ENCODE measurements around the gene GRAP. TPM values are rescaled to one million over a fixed set of nuclear protein-coding genes. Genes with fewer than 3 reads are reported as not detected.
"Not testable (repeated sequence)": the region's sequence is repeated elsewhere in the genome, so short reads cannot be mapped to it uniquely, and the experiment has no call there.

GRAP gene
- total RNA-seq, 1 donor from 2014 or later: 0.15 TPM

DNA sequence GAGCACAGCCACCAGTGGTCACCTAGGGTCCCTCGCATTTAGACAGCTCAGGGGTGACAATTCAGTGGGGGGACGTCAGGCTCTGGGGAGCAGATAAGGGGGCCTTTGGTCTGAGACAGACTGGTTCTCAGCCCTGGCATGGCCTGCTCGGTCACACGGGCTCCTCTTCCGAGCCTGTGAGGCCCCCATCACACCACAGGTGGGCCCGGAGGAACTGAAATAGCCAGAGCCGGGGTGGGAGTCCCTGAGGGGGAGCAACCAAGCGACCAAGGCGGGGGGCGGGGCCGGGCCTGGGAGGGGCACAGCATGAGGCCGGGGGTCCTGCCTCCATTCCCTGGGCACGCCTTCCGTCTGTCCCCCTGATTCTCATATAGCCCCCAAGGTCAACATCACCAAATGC is 4.4 kb downstream of the GRAP start:
- not testable (repeated sequence) for DNase-seq (ENCODE audit: low read depth)

DNA sequence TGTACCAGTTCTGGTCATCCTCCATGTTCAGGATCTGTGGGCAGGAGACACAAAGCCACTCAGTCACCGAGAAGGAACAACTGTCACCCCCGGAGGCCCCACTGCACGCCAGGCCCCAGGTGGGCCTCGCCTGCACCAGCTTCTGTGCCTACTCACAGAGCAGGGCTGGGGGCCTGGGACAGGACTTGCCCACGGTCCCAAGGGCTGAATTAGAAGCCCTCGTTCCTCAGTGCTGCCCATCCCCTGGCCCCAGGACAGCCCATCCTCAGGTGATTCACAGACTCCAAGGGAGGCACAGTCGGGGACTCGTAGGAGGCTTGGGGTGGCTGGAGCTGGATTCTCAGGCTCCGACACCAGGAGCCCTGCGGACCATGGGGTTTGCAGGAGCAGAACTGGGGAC is 4.9 kb downstream of the GRAP start:
- not testable (repeated sequence) for DNase-seq (ENCODE audit: low read depth)

DNA sequence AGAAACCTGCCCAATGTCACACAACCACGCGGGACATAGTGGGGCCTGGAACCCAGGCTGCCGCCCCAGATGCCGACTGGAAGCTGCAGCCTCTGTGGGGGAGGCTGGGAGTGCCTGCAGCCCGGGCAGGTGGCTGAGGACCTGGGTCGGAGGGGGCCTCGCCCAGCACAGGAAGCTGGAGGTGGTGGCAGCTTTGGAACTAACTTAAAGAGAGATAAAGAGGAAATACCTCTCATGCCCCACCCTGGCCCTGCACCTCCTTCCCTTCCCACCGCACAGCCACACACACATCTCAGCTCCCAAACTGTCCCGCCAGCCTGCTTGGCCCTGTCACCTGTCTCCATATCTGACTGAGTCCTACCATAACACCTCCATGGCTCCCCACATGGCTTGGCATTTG is 6.4 kb downstream of the GRAP start:
- not testable (repeated sequence) for DNase-seq (ENCODE audit: low read depth)

DNA sequence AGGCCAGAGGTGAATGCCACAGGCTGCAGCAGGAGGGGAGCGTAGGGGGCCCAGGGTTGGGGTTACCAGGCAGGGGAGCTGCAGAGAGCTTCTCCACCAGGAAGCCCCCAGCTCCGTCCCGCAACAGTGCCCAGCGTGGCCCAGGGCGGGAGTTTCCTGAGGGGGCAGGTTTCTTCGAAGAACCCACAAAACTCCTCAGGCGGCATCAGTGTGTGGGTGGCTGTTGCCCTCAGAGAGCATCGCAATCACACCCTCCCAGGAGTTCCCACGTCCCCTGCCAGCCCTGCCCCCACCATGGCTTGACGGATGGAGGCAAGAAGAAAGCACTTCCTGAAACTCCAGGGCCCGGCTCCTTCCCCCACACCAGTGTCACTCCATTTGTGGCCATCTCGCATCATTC is 8.0 kb downstream of the GRAP start:
- not testable (repeated sequence) for DNase-seq (ENCODE audit: low read depth)

DNA sequence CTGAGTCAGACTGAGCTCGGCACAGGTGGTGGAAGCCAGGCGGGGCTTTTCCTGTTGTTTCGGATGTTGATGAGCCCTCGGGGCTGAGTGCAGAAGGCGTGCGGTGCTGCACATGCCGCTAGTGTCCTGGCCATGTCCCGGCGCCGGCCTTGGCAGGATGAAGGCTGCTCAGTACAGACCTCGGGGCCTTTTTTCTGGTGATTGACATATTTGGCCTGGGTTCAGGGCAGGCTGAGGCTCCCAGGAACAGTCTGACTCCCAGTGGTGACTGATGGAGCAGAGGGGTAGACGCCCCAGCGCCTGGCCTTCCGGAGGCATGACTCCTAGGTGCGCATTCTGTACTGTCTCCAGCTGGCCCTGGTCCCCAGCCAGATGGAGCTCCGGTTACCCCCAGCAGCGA is 8.8 kb downstream of the GRAP start:
- DNase-seq (ENCODE audit: low read depth): not testable (repeated sequence)

DNA sequence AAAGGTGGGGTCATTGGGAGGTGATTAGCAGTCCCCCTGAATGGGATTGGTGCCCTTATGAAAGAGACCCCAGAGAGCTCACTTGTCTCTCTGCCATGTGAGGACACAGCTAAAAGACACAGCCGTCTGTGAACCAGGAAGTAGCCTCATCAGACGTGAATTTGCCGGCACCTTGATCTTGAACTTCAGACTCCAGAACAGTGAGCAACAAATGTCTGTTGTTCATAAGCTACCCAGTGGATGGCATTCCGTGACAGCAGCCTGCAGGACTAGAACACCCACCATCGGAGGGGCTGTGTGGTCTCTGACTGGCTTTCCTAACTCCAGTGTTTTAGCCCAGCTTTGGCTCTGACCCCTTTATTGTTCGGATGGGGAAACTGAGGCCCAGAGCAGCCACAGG is 9.2 kb downstream of the GRAP start:
- DNase-seq (ENCODE audit: low read depth): not testable (repeated sequence)

DNA sequence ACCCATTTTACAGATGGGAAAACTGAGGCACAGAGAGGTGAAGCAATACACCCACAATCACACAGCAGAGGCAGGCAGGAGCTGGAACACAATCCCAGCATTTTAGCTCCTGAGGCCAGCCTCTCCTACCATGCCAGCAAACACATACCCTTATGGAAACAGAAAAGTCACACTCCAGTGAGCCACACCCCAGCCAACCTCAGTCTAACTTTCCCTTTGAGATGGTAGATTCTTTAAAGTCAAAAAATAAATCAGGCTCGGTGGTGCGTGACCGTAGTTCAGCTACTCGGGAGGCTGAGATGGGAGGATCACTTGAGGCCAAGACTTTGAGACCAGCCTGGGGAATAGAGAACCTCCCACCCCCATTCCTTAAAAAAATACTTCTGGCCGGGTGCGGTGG is 10.6 kb downstream of the GRAP start:
- not testable (repeated sequence) for DNase-seq (ENCODE audit: low read depth)

DNA sequence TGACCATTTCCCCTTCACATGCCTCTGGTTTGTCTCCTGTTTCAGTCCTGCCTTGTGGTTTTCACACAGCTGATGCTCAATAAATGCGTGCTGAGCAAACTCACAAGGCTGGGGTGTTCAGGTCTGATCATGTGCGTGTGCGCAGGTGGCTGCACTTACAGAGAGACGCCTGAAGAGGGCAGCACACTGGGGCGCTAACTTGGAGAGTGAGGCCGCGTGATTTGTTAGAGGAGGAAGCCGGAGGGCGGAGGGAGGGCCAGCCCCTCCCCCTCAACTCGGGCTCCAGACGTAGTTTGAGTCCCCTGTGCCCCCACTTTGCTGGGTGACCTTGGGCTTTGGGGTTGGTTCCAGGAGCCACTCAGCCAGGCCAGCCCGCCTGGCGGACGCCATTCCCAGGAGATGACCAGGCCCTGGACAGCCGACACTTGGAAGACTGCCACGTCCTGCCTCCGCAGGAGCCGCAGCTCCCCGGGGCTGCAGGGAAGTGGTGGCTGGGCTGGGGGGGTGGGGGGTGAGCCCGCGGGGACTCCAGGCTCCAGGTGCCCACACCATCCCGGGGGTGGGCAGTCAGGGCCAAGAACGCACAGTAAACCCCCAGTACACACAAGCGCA is 14.3 kb downstream of the GRAP start:
- DNase-seq (ENCODE audit: low read depth): not testable (repeated sequence)

DNA sequence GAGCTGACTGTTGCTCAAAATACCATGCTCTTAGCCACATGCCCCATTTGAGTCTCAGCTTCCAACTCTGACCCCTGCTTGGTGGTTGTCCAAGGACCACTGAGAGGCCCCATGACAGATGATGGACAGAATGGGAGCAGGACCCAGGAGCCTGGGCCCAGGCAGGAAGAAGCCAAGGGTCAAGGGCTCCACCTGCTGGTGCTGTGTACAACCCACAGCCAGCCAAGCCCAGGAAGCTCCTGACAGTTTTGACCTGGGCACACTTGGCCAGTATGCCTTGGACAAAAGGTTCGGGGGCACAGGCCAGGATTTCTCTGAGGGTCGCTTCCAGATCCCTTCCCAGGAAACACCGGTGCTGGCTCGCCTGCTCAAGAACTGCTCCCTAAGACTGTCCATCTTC is 15.0 kb downstream of the GRAP start:
- not testable (repeated sequence) for DNase-seq (ENCODE audit: low read depth)

DNA sequence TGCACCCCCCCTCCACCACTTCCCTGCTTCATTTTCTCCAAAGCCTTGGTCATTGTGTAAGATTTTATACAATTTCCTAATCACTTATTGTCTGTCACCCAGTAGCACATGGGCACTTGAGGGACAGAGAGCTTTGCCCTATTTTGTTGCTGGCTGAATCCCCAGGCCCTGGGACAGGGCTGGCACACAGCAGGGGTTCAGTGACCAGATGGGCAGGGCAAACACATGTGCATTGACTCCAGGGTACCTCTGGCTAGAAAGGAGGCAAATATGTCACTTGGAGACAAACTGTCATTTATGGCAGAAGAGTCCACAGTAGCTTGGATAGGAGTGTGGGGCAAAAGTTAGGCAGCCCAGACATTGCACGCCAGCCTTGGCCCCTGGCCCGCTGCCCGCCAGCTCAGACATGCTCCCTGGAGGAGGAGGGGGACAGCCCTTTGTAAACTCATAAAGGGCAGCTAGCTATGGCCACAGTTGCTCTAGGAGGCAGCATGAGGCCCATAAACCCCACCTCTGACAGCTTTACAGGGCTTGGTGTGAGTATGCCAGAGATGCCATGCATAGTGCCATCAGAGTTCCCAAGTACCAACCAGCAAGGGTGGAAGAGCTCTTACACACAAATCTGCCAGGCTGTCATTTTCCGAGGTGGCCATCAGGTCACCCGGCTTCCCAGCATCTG is 15.8 kb downstream of the GRAP start:
- not testable (repeated sequence) for DNase-seq (ENCODE audit: low read depth)

DNA sequence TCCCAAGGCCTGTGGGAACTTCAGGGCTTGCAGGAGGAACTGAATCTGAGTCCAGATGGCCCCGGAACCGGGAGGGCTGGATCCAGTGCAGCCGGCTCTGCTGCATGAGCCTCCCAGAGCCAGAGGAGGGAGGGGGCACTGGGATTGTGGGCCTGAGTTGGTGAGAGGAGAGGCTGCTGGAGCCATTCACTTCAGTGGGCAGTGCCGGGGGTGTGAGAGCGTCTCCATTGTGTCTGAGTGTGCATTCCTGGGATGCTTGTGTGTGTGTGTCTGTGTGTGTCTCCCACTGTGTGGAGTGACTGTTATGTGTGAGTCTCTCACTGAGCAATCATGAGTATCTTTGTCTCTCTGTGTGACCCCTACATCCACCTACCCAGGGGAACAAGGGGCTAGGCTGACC is 17.0 kb downstream of the GRAP start:
- DNase-seq (ENCODE audit: low read depth): not testable (repeated sequence)

DNA sequence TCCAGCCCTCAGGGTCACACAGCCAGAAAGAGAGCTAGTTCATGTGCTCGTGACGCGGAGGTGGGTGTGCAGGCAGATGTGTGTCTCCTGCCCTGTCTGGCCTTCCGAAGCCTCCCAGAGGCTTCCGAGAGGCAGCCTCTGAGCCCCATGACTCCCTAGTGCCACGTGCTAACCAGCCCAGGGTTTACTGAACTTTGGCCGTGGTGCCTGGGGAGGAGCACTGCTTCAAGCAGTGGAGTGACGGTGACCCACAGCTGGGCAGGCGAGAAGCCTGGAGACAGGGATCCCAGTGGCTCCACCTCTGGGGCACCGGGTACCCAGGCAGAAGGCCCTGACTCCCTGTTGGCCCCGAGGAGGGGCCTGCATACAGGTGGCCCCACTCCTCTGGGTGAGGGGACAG is 18.1 kb downstream of the GRAP start:
- DNase-seq (ENCODE audit: low read depth): not testable (repeated sequence)

DNA sequence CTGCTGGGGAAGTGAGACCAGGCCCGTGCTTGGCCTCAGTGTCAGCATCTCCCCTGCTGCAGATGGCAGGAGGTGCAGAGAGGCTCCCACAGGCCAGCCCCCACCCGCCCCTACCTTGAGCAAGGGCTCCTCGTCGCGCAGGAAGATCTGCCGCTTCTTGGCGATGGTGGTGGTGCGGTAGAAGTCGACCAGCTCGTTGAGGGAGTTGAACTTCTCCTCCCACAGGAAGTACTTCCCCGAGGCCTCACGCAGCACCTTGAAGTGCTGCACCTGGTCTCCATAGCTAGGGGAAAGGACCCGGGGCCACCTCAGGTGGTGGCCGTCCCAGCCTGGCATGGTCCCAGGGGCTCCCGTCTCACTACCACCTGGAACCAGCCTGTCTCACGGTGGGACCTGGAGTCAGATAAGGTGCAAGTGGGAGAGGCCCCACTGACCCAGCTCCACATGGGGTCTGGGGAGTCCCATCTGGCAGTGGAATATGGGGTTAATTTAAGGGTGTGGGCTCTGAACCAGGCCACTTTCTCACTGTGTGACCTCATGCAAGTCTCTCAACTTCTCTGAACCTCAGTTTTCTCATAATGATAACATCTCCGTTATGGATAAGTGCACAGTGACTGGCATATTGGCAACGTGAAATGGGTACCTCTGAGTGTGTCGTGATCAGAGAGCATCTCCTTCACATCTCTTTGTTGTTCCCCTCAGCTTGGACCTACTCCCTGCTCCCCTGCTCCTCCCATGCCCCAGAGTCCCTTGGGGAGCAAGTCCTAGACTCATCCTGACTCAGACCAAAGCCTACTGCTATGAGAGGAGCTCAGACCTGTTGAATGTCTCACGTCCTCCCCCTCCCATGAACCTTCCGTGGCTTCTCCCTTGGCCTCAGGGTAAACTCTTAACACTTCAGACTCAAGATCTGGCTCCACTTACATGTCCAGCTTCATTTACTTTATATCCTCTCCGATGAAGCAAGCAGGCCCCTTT is 22.4 kb downstream of the GRAP start:
- peak; percentile 19 for DNase-seq (ENCODE audit: low read depth)

DNA sequence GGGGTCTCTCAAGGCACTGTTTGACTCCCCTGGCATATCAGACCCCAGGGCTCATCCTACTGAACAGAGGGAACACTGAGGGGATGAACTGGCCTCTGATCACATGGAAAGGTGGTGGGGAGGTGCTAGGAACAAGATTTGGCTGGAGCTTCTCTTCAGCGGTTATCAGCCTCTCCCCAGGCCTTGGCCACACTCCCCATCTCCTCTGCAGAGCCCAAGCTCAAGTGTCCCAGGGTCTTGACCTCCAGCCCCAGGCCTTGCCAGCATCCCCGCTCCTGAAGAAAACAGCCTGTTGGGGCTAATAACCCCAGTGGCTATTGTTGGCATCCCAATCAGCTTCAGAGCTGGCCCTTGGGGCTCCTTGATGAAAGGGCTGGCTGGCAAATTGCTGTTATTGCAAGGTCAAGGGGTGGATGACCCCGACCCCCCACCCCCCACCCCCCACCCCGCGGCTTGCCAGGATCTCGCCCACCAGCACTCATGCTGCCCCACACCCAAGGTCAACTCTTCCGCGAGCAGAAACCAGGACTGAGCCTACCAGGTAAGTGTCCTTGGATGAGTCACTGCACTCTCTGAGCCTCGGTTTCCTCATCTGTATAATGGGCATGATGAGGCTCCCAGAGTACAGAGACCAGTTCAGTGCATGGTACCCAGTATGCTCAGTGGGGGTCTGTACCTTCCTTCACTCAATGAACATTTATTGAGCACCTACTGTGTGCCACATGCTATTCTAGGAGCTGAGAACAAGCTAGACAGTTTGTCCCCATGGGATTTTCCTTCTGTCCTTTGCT is 23.4 kb downstream of the GRAP start:
- no peak for DNase-seq (ENCODE audit: low read depth)

DNA sequence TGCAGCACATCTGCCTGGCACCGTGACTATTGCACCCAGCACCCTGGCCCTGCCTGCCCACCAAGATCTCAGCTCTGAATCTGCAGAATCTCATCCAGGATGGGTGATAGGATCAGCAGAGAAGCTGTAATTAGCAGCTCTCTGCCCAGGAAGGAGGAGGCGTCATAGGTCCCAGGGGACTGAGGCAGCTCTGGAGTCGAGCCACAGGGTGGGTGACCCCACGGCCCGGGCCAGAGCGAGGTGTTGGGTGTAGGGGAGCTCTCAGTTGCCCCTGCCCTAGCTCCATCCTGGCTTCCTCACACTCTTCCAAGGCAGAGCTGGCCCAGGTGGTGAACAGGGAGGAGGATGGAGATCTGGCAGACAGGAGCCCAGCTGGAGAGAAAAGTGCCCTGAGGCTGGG is 24.0 kb downstream of the GRAP start:
- DNase-seq (ENCODE audit: low read depth): no peak

DNA sequence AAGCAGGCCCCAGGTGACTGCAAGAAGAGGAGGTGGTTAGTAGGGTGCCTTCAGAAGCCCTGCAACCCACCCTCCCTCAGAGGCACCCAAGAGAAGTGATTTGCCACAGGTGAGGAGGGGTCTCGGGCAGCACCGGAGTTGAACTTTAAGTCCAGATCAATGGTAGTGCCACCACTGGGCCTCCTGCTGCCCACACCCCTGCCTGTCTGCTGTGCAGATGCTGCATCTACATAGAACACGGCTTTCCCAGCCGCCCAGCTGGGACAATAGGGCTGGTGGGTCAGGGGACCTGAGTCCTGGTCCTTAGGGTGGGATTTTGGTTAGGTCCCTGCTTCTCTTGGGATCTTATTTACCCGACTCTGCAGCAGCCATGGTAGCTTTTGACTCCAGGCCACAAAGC is 24.6 kb downstream of the GRAP start:
- no peak for DNase-seq (ENCODE audit: low read depth)

DNA sequence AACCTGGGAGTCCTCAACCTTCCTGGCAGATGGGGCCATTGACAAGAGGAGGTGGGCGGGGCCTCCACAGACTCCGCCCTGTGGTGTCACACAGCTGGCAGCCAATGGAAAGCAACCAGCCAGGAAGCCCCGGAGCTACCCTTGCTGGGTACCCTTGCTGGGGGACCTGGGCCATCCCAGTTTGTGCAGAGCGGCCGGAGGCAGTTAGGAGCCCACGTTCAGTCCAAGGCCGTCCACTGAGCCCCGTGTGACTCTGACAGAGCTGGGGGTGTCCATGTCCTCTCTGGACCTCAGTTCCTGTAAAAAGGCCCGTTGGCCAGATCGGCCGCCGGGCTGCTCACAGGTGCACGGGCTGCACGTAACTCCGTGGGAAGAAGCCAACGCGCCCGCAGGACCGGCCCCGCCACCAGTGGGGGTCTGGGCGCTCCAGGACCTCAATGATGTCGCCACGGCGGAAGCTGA is 25.1 kb downstream of the GRAP start:
- DNase-seq (ENCODE audit: low read depth): no peak

DNA sequence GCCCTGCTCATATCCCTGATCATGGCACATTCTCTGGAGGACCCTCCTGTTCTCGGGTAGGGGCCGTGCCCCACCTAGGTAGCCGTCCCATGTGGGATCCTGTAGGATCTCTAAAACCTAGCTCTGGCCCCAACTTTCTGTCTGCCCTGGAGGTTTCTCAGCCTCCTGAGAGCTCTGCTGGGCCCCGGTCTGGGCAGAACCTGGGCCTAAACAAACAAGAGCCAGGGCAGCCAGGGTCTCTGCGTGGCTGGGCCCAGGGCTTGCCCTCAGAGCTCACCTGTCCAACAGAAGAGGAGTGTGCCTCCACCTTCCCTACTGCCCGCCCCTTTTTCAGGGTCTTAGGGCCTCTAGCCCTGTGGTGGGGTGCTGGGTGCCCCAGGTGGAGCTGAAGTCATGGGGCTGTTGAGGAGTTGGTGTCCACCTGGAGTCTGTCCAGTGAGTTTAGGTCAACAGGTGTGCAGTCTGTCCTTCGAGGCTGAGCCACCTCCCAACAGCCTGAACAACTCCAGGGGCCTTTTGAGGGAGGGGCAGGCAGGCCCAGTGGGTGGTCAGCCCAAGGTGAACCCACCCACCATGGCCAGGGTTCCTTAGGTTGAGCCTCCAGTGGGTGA is 25.6 kb downstream of the GRAP start:
- not testable (repeated sequence) for DNase-seq (ENCODE audit: low read depth)

DNA sequence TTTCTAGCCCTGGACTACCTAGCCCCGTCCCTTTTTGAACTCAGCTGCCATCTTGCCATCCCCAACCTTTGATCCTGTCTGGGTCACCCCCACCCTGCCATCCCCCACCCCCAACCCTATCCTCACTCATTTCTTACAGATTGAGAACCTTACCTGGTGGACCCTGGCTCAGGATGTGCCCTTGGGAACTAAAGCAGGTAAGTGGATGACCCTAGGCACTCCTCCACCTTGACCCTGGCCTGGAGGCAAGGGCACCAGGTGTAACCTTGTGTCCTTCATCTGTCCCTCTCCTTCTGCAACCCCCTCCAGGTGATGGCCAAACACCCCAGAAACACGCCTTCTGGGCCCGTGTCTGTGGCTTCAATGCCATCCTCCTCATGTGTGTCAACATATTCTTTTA is 26.7 kb downstream of the GRAP start:
- no peak for DNase-seq (ENCODE audit: low read depth)

DNA sequence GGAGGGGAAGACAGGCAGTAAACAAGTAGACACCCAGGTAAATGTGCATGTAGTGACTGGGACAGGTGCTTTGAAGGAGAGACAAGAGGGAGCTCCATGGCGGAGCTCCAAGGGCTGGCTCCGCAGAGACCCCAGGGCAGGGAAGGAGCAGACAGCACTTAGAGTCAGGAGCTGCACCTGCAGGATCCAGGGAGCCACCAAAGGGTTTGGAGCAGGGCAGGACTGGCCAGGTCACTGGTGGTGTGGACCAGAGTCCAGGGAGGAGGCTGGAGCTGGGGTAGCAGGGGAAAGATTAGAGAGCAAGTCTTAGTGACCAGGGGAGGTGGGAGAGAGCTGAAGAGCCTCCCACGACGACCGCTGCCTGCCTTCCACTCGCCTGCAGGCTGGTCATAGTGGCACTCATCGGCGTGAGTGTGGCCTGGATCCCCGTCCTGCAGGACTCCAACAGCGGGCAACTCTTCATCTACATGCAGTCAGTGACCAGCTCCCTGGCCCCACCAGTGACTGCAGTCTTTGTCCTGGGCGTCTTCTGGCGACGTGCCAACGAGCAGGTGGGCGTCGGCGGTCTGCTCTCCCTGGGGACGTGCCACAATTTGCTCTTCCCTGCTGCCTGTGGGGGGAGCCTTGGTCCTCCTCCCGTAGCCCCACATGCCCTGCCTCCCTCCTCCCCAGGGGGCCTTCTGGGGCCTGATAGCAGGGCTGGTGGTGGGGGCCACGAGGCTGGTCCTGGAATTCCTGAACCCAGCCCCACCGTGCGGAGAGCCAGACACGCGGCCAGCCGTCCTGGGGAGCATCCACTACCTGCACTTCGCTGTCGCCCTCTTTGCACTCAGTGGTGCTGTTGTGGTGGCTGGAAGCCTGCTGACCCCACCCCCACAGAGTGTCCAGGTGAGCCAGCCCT is 27.5 kb downstream of the GRAP start:
- no peak for DNase-seq (ENCODE audit: low read depth)

All from renal cortical epithelial cell (primary cell).